Measurements from ENCODE around the gene MAP1B. TPM values are rescaled to one million over a fixed set of nuclear protein-coding genes. Genes with fewer than 3 reads are reported as not detected.
"Not testable (repeated sequence)": the region's sequence is repeated elsewhere in the genome, so short reads cannot be mapped to it uniquely, and the experiment has no call there.

Gene MAP1B
- total RNA-seq, 1 donor from 2014 or later: 61.0 TPM

- no peaks in the 10 kb centered on the region for H3K36me3 Mint-ChIP-seq
- H3K9me3 Mint-ChIP-seq: no peaks in the 10 kb centered on the region
- H3K27me3 Mint-ChIP-seq (ENCODE audit: low read depth): no peaks in the 10 kb centered on the region
- DNase-seq (ENCODE audit: low spot score in 2 of 2, unreplicated experiment in 2 of 2): no peak
- H3K4me1 Mint-ChIP-seq: peaks cover 40% of the 10 kb centered on the region
- no peak overlapping the region for H3K4me3 Mint-ChIP-seq
- no peak for TF ChIP-seq CTCF (IDR thresholded peaks at IDR 0.05; ENCODE audit: unreplicated experiment)
- H3K27ac Mint-ChIP-seq: peak overlapping the region; percentile 17
Measured at GRCh38 chr5:72167804-72168203, 60.5 kb downstream of the MAP1B start.

- no peak for TF ChIP-seq CTCF (IDR thresholded peaks at IDR 0.05; ENCODE audit: unreplicated experiment)
- H3K4me3 Mint-ChIP-seq: no peak overlapping the region
- no peak overlapping the region for H3K27ac Mint-ChIP-seq
- peaks cover 34% of the 10 kb centered on the region for H3K4me1 Mint-ChIP-seq
- no peak for DNase-seq (ENCODE audit: low spot score in 2 of 2, unreplicated experiment in 2 of 2)
- no peaks in the 10 kb centered on the region for H3K27me3 Mint-ChIP-seq (ENCODE audit: low read depth)
- no peaks in the 10 kb centered on the region for H3K9me3 Mint-ChIP-seq
- H3K36me3 Mint-ChIP-seq: no peaks in the 10 kb centered on the region
Measured at GRCh38 chr5:72170101-72170500, 62.8 kb downstream of the MAP1B start.

GRCh38 chr5:72171181-72171580, 63.9 kb downstream of the MAP1B start:
- not testable (repeated sequence) for H3K36me3 Mint-ChIP-seq; H3K27me3 Mint-ChIP-seq (ENCODE audit: low read depth); DNase-seq (ENCODE audit: low spot score in 2 of 2, unreplicated experiment in 2 of 2); H3K27ac Mint-ChIP-seq; H3K9me3 Mint-ChIP-seq; H3K4me3 Mint-ChIP-seq
- peaks cover 24% of the 10 kb centered on the region for H3K4me1 Mint-ChIP-seq

- peaks cover 19% of the 10 kb centered on the region for H3K4me1 Mint-ChIP-seq
- TF ChIP-seq CTCF (IDR thresholded peaks at IDR 0.05; ENCODE audit: unreplicated experiment): no peak
- peaks cover 3% of the 10 kb centered on the region for H3K36me3 Mint-ChIP-seq
- no peaks in the 10 kb centered on the region for H3K27me3 Mint-ChIP-seq (ENCODE audit: low read depth)
- H3K4me3 Mint-ChIP-seq: no peak overlapping the region
- H3K27ac Mint-ChIP-seq: no peak overlapping the region
- no peak for DNase-seq (ENCODE audit: low spot score in 2 of 2, unreplicated experiment in 2 of 2)
- no peaks in the 10 kb centered on the region for H3K9me3 Mint-ChIP-seq
Measured at GRCh38 chr5:72171667-72172066, 64.4 kb downstream of the MAP1B start.

- Mint-ChIP-seq H3K4me3 (no peak overlapping the region), H3K9me3 (no peaks in the 10 kb centered on the region), H3K36me3 (peaks cover 3% of the 10 kb centered on the region), H3K27ac (no peak overlapping the region), H3K4me1 (peaks cover 9% of the 10 kb centered on the region), H3K27me3 (ENCODE audit: low read depth) (no peaks in the 10 kb centered on the region)
- no peak for TF ChIP-seq CTCF (IDR thresholded peaks at IDR 0.05; ENCODE audit: unreplicated experiment)
- DNase-seq (ENCODE audit: low spot score in 2 of 2, unreplicated experiment in 2 of 2): no peak
Measured at GRCh38 chr5:72172786-72173185, 65.5 kb downstream of the MAP1B start.

GRCh38 chr5:72177538-72177937, 70.3 kb downstream of the MAP1B start:
- H3K27me3 Mint-ChIP-seq (ENCODE audit: low read depth): no peaks in the 10 kb centered on the region
- no peaks in the 10 kb centered on the region for H3K4me1 Mint-ChIP-seq
- no peak overlapping the region for H3K4me3 Mint-ChIP-seq
- H3K9me3 Mint-ChIP-seq: no peaks in the 10 kb centered on the region
- no peak for DNase-seq (ENCODE audit: low spot score in 2 of 2, unreplicated experiment in 2 of 2)
- H3K27ac Mint-ChIP-seq: no peak overlapping the region
- no peak for TF ChIP-seq CTCF (IDR thresholded peaks at IDR 0.05; ENCODE audit: unreplicated experiment)
- H3K36me3 Mint-ChIP-seq: peaks cover 3% of the 10 kb centered on the region
